GM18502 (cell line): ENCODE measurements around the gene TSR1.

ENCODE experiments used
- ATAC-seq: cut with Tn5 transposase; IDR thresholded peaks from one replicate; pipeline ENCODE4 v1.9.1; 2021; ENCODE audit warnings: mild to moderate bottlenecking; ENCODE audit not compliant: unreplicated experiment, poor library complexity

The TSR1 gene

GRCh38 chr17:2336215-2336851, at the start of gene TSR1:
TSS of gene TSR1 (minus strand) at chr17:2336457. CDS start at chr17:2336427, 30 bp downstream.
- ATAC-seq, result peak; percentile 81

- no peak for ATAC-seq
These were observed 49.3 kb upstream of the TSR1 start for GRCh38 chr17:2385240-2386210.

GRCh38 chr17:2384439-2385127, 48.3 kb upstream of the TSR1 start:
- no peak for ATAC-seq

GRCh38 chr17:2383628-2384167, 47.4 kb upstream of the TSR1 start:
- ATAC-seq, result no peak

- no peak for ATAC-seq
These were observed 44.8 kb upstream of the TSR1 start for GRCh38 chr17:2380950-2381649.

- no peak for ATAC-seq
These were observed 44.1 kb upstream of the TSR1 start for GRCh38 chr17:2380226-2380922.

- no peak for ATAC-seq
These were observed 43.4 kb upstream of the TSR1 start for GRCh38 chr17:2379489-2380225.

- ATAC-seq, result no peak
These were observed 42.6 kb upstream of the TSR1 start for GRCh38 chr17:2378905-2379304.

- ATAC-seq, result no peak
These were observed 41.4 kb upstream of the TSR1 start for GRCh38 chr17:2377659-2378058.

- ATAC-seq, result no peak
These were observed 39.9 kb upstream of the TSR1 start for GRCh38 chr17:2376107-2376506.

GRCh38 chr17:2375406-2375805, 39.1 kb upstream of the TSR1 start:
- ATAC-seq, result no peak

GRCh38 chr17:2374549-2375285, 38.5 kb upstream of the TSR1 start:
- ATAC-seq, result no peak

- ATAC-seq, result no peak
These were observed 36.9 kb upstream of the TSR1 start for GRCh38 chr17:2373179-2373578.

GRCh38 chr17:2372681-2373080, 36.4 kb upstream of the TSR1 start:
- no peak for ATAC-seq

- ATAC-seq, result no peak
These were observed 35.9 kb upstream of the TSR1 start for GRCh38 chr17:2372180-2372579.

- ATAC-seq, result no peak
These were observed 35.2 kb upstream of the TSR1 start for GRCh38 chr17:2371183-2372130.

GRCh38 chr17:2370211-2370589, 33.9 kb upstream of the TSR1 start:
- no peak for ATAC-seq
